HG02938 (cell line): ENCODE data around the gene FLII.
"Not testable (repeated sequence)": the region's sequence is repeated elsewhere in the genome, so short reads cannot be mapped to it uniquely, and the experiment has no call there.

Experiments
- ATAC-seq: cut with Tn5 transposase; IDR thresholded peaks from one replicate; pipeline ENCODE4 v1.9.1; 2021; ENCODE audit warnings: mild to moderate bottlenecking, moderate library complexity; ENCODE audit not compliant: unreplicated experiment

FLII gene

DNA sequence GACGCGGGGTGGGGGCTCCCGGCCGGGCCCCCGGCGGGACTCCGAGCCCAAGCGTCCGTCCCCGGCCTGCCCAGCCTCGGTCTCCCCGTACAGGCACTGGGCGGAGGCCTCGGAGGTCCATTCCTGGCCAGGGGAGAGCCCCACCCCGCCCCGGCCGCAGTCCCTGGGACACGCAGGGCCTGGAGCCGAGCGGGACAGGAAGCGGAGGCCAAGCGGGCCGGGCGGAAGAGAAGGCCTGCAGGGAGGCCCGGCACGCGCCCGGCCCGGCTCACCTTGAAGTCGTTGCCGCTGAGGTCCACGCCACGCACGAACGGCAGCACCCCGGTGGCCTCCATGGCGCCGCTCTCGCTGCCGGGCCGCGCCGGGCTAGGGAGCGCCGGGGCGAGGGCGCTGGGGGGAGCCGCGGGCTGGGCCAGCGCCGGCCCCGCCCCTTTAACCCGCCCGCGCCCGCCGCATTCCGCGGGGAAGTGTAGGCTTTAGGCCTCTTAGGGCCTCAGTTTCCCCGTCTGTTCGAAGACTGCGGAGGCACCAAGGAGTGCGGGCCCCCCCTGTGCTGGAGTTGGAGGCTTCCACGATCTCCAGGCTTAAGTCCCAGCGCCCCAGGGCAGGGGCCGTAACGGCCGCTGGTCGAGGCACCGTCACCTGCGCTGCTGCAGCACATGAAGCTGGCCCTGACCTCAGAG, at the start of gene FLII:
TSS of gene FLII (minus strand) at position 383 of the 683 bp plus-strand sequence. CDS start at position 335, 48 bp downstream.
- no peak for ATAC-seq

DNA sequence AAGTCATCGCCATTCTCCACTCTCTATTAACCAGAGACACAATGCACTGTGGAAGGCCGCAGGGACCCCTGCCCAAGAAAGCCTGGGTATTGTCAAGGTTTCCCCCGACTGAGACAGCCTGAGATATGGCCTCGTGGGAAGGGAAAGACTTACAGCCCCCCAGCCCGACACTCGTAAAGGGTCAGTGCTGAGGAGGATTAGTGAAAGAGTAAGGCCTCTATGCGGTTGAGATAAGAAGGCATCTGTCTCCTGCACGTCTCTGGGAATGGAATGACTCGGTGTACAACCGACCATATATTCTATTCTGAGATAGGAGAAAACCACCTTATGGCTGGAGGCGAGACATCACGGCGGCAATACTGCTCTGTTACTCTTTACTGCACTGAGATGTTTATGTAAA, 44.7 kb upstream of the FLII start:
- not testable (repeated sequence) for ATAC-seq

DNA sequence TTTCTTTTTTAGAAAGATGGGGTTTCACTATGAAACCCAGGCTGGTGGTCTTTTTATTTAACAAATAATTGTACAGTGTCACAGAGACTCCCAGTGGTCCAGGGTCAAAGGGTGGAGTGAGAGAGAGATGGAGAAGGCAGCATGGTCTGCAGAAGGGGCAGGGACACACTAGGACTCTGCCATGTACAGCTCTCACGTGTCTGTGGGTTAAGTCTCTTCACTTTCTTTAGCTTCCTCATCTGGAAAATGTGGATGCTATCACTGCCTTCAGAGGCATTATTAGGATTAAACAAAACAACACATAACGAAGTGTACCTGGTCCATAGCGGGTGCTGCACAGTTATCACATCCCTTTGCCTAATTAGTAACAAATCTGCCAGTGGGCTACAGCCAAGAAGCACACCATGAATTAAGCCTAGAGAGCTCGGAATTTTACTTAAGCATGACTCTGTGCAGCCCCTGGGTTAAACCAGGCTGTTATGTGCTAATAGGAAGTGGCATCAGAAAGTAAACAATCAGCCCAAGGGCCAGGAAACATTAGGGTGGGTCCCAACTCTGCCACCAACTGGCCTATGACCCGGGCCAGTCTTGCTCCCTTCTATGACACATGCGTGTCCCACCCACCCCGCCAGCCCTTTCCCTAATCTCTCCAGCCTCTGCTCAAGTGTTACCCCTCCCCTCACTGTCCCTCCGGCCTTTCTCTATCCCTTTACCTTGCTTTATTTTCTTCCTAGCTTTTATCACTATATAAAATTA, 42.4 kb upstream of the FLII start:
- ATAC-seq = no peak

DNA sequence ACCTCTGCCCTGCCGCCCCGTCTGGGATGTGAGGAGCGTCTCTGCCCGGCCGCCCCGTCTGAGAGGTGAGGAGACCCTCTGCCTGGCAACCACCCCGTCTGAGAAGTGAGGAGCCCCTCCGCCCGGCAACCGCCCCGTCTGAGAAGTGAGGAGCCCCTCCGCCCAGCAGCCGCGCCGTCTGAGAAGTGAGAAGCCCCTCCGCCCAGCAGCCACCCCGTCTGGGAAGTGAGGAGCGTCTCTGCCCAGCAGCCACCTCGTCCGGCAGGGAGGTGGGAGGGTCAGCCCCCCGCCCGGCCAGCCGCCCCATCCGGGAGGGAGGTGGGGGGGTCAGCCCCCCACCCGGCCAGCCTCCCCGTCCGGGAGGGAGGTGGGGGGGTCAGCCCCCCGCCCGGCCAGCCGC, 39.5 kb upstream of the FLII start:
- not testable (repeated sequence) for ATAC-seq

DNA sequence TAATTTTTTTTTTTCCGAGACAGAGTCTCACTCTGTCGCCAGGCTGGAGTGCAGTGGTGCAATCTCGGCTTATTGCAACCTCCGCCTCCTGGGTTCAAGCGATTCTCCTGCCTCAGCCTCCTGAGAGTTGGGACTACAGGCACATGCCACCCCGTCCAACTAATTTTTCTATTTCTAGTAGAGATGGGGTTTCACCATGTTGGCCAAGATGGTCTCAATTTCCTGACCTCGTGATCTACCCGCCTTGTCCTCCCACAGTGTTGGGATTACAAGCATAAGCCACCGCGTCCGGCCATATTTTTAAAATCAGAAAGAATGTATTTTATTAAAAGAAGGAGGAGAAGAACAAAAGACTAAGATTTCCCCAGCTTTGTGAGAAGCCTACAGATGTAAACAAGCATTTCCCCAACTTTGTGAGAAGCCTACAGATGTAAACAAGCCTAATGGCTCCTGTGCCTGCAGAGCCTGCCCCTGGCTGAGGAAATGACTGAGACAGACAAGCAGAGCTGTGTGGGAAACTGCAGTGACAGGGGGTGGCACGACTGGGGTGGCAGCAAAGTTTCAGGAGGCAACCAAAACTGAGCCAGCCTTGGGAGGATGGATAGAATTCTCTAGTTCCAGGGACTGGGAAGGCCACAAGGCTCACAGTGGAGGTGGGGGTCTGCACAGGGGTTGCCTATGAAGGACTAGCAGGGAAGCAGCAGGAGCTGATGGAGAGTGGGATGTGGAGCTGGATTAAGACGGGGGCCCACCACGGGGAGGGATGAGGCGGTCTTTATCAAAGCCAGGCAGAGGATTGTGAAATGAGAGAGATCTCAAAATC, 33.4 kb upstream of the FLII start:
- ATAC-seq = no peak

DNA sequence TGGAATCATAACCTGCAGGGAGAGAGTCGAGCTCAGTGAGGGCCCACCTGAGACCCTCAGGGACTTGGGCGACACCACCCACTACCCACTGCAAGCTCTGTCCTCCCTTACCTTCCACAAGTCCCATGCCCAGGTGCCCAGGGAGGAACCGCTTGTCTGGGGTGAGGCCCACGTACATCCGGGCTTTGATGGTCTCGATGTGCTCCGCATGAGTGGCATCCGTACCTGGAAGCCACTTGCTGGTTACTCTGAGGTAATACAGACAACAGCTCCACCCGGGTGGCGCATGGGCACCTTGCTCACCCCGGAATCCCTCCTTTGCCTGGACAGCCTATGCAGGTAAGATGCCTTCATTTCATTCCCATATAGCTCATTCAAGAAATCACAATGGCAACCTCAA, 26.8 kb upstream of the FLII start:
- no peak for ATAC-seq

DNA sequence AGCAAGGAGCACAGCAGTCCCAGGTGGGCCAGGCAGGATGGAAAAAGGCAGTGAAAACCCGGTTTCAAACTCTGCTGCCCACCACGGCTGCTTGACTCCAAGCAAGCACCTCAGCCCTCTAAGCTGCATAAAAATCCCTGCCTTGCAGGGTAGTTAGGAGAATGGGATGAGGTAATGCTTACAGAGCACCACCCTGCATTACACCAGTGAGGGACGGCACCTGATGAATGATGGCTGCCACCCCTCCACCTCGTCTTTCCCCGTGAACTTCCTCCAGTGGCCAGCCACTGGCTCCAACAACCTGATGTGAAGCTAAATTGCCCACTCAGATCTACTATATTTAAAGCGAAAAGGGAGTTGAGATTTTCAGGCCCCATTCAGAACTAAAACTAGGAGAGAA, 23.2 kb upstream of the FLII start:
- no peak for ATAC-seq

DNA sequence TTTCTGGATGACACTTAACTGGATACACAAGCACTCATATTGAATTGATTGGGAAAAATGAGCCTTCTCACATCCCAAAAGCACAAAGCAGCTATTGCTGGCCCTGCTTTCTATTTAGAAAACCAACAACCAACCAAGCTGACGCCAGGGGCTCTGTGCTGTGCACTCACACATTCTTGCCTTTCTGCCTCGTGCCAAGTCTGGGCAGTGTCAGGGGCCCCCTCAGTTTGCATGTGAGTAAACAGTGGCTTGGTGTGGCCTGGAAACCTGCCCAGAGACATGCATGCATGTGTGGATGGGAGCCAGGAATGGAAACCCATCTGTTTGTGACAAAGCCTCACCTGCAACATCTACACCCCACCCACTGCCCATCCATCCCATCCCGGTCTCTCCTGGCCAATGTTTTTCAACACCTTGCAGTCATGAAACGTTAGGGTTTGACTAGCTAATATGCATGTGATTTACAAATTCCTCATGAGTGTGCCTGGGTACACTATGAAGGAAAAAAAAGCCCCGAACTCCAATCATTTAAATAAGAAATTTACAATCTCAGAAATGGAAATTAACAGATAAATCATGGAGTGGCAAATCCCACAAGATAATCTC, 22.3 kb upstream of the FLII start:
- ATAC-seq = no peak

DNA sequence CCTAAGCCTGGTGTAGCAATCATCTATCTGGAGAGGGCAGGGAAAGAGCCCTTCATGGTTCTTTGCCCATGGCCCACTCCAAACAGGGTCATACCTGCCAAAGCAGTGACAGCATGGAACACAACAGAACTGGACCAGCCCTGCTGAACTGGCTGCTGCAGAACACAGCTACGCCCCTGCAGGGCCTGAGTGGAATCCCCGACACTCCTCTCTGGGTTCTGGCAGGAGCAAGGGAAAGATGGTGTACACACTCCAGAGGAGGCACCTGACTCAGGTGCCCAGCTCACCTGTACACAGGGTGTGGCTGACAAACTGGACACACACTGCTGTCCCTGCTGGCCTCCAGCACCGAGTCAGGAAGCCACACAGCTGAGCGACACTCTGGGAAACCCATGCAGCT, 21.7 kb upstream of the FLII start:
- ATAC-seq = no peak

DNA sequence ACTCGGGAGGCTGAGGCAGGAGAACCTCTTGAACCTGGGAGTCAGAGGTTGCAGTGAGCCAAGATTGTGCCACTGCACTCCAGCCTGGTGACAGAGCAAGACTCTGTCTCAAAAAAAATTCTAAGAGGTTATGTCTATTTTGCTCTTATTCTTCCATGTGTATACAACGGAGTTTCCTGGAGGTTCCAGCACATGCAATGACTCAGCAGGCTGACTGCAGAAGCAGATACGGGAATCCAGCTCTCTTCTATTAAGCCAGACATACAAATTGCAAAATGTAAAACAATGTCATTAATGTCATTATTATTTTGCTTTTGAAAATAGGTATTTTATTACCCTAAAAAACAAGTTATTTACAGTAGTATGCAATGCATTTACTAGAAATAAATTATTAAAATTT, 20.3 kb upstream of the FLII start:
- no peak for ATAC-seq

DNA sequence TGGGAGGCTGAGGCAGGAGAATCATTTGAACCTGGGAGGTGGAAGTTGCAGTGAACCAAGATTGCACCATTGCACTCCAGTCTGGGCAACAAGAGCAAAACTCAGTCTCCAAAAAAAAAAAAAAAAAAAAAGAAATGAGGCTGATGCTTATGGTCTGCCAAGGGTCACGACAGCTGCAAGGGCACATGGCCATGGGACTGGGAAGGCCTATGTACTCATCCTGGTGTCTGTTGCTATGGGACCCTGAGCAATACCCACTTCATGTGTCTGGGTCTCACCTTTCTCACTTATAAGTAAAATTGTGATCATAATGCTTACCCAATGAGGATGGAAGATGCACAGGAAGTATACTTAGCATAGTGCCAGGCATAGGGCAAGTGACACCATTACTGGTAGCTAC, 18.5 kb upstream of the FLII start:
- ATAC-seq = no peak

DNA sequence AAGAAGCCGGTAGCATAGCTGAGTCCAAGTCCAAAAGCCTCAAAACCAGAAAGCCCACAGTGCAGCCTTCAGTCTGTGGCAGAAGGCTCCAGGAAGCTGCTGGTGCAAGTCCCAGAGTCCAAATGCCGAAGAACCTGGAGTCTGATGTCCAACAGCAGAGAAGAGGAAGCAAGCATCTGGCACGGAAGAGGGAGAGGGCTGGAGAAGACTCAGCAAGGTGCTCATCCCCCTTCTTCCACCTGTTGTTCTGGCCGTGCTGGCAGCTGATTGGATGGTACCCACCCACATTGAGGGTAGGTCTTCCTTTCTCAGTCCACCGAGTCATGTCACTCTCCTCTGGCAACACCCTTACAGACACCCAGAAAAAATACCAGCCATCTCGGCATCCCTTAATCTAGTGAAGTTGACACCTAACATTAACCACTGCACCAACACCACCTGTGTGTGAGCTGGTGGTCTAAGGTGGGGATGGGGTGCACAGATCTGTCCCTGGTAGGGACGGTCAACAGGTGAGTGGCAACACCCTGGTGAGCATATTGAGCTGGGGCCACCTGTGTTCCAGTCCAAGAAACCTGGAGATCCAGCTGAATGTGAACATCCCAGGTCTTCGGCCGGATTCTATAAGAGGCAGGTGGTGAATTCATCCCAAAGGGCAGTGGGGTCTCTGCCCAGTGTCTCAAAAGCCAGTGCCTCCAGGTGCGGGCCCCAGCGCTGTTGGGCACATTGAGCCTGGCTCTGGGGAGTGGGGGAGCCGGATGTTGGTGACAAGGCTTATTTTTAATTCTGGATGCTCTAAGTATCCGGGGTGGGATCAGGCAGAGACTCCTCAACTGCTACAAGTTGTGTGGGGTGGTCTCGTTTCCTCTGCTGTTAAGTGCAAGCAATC, 11.8 kb upstream of the FLII start:
- no peak for ATAC-seq

DNA sequence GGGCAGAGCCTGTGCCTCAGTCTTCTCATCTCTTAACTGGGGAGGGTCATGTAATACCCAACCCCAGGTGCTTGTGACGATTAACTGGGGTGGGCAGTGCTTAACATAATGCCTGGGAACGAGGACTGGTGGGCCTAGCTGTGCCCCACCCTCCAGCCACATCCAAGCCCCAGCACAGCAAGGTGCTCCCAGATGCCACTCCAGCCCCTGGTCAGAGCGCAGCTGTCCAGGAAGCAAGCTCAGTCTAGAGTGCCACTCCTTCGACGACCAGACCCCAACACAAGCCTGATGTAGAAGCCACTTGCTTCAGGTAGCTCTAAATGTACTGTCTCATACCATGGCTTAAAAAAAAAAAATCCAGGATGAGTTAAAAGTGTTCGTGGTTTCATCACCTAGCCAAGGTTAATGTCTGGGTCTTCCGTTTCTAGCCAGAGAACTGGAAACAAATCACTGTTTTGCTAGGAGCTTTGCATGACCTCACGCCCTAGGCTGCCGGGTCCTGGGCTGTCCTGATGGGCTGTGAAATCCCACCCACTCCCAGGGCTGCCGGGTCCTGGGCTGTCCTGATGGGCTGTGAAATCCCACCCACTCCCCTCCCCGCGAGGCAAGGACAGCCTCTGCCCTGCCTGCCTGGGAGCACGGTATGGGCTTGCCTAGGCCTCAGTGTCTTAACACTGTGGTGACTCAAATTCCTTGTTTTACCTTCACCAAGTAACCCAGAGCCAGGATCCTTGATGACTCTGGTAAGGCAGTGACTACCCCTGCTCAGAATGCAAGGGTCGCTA, 9.6 kb upstream of the FLII start:
- no peak for ATAC-seq

DNA sequence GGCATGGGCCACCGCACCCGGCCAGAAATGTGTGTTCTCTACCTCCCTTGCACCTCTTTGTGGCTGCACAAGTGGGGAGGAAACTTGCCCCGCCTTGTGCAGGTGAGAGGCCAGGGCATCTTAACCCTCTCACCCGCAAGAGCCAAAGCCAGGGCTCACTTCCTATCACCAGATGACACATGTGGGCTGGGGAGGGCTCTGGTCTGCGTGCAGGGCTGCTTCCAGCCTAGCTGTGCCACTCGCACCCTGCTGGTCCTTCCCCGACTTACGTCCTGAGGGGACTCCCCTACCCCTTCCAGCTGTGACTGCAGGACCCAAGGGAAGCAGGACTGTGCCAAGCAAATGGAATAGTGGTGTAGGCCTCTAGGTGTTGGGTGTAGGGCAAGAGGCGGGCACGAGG, 8.8 kb upstream of the FLII start:
- ATAC-seq = no peak

DNA sequence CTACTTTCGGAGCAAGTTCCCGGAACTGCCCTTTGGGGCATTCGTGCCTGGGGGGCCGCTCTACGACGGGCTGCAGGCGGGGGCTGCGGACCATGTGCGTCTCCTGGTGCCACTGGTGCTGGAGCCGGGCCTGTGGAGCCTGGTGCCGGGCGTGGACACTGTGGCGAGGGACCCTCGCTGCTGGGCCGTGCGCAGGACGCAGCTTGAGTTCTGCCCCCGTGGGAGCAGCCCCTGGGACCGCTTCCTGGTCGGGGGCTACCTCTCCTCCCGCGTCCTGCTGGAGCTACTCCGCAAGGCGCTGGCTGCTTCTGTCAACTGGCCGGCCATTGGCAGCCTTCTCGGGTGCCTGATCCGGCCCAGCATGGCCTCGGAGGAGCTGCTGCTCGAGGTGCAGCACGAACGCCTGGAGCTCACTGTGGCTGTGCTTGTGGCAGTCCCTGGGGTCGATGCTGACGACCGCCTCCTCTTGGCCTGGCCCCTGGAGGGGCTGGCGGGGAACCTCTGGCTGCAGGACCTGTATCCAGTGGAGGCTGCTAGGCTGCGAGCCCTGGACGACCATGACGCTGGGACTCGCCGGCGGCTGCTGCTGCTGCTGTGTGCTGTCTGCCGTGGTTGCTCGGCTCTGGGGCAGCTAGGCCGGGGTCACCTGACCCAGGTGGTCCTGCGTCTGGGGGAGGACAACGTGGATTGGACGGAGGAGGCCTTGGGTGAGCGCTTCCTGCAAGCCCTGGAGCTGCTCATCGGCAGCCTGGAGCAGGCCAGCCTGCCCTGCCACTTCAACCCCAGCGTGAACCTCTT, 5.5 kb upstream of the FLII start:
- ATAC-seq = no peak

DNA sequence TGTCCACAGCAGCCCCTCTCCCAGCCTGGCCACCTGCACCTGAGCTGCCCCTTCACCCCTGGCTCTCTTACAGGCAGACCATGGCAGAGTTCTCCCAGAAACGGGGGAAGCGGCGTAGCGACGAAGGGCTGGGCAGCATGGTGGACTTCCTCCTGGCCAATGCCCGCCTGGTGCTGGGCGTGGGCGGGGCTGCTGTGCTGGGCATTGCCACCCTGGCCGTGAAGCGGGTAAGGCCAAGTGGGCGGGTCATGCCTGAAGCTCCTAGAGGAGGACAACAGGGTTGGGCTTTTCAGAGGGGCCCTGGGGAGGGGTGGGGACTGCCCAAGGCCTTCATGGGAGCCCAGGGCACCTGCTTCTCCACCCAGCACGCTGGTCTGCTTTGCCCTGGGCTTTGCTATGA, 4.1 kb upstream of the FLII start:
- ATAC-seq = no peak

DNA sequence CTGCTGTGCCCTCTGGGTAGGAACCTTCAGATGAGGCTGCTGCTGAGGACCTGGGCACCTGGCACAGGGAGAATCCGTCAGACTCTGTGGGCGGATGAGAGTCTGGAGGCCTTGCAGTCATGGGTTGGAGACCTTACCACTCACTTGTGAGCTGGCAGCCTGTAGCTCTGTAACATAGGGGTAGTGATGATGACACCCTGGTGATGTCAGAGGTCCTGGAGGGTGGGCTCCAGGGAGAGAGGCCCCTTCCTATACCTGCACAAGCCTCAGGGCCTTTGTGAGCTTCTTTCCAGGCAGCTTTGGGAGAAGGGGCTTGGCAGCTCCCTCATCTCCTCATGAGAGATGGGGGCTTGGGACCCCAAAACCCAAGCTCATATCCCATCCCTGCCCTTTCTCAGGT, 3.6 kb upstream of the FLII start:
- no peak for ATAC-seq

DNA sequence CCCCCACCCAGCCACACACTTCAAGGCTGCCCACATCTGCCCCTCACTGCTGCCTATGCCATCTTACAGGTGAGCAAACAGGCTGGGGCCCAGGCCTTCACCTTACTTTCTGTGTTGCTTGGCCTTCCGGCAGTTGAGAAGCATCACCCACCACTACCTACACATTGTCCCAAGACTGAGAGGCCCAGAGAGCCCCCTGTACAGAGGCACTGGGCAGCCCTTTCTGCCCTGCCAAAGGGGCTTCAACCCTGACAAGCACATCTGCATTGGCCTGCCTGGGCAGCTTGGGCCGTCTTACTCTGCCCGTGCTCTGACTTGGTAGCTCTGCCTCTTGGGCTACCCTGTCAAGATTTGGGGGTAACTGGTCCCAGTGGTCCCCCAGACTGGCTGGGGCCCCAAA, 3.1 kb upstream of the FLII start:
- ATAC-seq = no peak

DNA sequence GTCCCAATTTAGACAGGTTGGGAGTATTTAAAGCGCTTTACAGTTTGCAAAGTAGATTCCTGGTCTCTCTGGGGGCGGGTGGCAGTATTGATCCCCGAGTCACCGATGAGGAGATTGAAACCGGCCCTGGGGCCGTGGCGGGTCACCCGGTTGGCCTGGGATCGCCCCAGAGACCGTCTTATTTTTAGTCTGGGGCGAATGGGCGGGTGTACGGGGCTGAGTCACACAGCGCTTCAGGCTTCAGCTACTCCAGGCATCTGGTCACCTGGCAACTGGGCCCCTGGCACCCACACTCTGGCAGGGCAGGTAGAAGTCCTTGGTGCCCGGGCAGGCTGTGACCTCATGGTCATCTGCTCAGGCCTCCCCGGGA, 2.6 kb upstream of the FLII start:
- ATAC-seq = no peak
